HG03103 (cell line): ENCODE results near the gene FBXL2.
"Not testable (repeated sequence)": the region's sequence is repeated elsewhere in the genome, so short reads cannot be mapped to it uniquely, and the experiment has no call there.

Experiments
- ATAC-seq: cut with Tn5 transposase; IDR thresholded peaks from one replicate; pipeline ENCODE4 v1.9.1; 2021; ENCODE audit warnings: low read depth; ENCODE audit not compliant: unreplicated experiment

The FBXL2 gene

DNA sequence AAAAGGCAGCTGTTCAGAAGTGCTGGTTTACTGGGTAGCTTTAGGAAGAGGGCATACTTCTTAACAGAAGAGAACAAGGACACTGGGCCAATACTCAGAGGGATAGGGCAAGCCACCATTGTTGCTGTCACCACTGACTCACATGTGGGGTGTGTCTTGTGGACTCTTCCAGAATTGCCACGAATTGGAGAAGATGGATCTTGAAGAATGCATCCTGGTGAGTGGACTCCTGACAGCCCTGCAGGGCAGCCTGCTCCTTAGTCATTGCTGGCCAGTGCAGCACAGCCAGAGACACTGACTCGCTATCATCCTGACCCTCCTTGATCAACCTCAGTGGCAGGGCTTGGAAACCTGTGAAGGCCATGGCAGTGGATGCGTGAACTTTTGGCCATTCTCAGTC lies 100.7 kb downstream of the FBXL2 start:
- ATAC-seq = no peak

GRCh38 chr3:33380653-33381052 lies 103.4 kb downstream of the FBXL2 start:
- no peak for ATAC-seq

GRCh38 chr3:33383951-33384350 lies 106.7 kb downstream of the FBXL2 start:
- ATAC-seq = no peak

DNA sequence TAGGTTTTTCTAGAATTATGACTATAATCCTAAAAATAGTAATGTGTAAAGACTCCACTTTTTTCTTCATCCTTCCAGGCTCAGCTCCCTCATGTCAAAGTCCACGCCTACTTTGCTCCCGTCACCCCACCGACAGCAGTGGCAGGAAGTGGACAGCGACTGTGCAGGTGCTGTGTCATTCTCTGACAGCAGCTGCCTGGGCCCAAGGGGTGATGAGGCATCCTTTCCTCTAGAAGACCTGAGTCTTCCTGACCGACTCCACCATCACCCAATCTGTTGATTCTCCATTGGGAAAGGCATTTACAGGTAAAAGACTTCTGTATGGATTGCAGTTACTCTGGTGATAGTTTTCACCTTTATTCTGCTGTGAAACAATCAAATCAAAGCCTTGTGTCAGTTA lies 108.2 kb downstream of the FBXL2 start:
- ATAC-seq = no peak

- ATAC-seq = no peak
Measured at GRCh38 chr3:33386631-33387030, 109.4 kb downstream of the FBXL2 start.

GRCh38 chr3:33388374-33389100 lies 111.3 kb downstream of the FBXL2 start:
- ATAC-seq = no peak

DNA sequence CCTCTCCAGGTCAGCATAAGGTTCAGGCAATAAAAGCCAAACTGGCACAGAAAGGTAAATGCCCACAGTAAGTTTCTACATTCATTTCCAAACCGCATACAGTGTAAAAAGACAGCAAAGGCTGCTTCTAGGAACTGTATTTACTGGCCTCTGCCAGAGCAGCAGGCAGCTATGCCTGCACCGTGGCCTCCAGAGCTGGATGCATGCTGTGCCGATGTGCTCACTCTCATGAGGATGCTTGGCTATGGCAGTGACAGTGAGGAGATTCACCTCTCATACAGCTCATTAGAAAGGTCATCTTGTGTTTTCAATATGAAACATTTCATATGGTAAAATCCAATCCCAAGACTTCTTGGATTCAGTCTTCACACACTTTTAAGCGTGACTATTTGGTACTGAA lies 112.7 kb downstream of the FBXL2 start:
- ATAC-seq = no peak

- no peak for ATAC-seq
Measured at GRCh38 chr3:33391255-33391995, 114.2 kb downstream of the FBXL2 start.

GRCh38 chr3:33392144-33392543 lies 114.9 kb downstream of the FBXL2 start:
- ATAC-seq = no peak

GRCh38 chr3:33392703-33393125 lies 115.5 kb downstream of the FBXL2 start:
- ATAC-seq = no peak

DNA sequence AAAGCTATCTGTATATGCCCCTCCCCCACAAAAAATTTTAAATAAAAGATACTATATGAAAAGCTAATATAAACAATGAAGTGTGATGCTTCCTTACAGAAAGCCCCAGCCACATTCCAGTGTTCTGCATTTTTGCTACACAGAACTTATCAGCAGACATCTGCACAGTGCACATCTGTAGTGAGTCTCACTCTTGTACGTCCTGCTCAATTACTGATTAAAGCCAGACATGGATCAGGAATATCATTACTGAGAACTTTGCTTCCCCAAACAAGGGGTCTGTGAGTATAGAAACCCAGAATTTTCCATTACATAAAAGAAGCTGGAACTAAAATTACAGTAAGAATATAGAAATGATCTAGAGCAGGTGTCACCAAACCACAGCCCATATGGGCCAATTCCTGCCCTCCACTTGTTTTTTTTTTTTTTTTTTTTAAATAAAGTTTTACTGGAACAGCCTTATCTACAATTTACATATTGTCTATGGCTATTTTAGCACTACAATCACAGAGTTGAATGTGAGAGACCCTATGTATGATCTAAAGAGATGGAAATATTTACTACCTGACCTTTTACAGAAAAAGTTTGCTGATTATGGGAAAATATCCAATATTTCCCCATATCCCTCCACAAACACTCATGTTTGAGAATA lies 117.3 kb downstream of the FBXL2 start:
- ATAC-seq = no peak

GRCh38 chr3:33395900-33396299 lies 118.7 kb downstream of the FBXL2 start:
- no peak for ATAC-seq

DNA sequence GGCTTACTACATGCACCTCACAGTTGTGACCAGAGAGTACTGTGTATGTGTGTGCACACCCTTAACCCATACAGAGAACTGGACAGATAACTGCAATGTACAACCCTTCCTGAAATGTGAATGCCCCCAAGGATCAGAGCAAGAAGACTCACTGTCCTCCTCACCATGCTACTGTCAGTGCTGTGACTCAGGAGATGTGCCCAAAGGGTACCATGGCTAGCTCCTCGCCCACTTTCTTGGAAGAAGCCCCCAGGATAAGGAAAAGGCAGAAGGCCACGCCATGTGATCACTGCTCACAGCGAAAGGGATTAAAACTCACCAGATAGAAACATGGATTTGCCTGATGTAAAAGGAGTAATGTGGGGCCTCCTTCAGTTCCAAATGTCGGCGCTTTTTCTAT lies 121.2 kb downstream of the FBXL2 start:
- no peak for ATAC-seq

- no peak for ATAC-seq
Measured at GRCh38 chr3:33401781-33402180, 124.5 kb downstream of the FBXL2 start.

GRCh38 chr3:33402936-33403335 lies 125.7 kb downstream of the FBXL2 start:
- no peak for ATAC-seq

- ATAC-seq = no peak
Measured at GRCh38 chr3:33403756-33404155, 126.5 kb downstream of the FBXL2 start.

- ATAC-seq = not testable (repeated sequence)
Measured at GRCh38 chr3:33410816-33411215, 133.6 kb downstream of the FBXL2 start.

DNA sequence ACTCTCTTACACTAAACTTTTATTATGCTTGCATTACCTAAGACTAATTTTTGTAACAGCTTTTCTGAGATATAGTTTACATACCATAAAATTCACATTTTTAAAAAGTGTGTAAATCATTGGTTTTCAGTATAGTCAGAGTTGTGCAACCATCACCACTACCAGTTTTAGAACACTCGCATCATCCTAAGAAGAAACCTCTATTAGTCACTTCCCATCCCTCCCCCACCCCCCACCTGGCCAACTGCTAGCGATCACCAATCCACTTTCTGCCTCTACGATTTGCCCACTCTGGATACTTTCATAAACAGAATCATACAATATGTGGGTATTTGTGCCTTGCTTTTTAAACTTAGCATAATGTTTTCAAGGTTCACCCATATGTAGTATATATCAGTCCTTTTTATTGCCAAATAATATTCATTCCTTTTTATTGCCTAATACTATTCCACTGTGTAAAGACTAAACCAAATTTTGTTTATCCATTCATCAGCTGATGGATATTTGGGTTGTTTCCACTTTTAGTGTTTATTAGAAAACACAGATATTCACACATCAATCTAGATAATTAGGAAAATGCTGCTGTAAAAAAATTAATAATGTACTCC lies 139.9 kb downstream of the FBXL2 start:
- no peak for ATAC-seq

GRCh38 chr3:33419948-33420347 lies 142.7 kb downstream of the FBXL2 start:
- ATAC-seq = no peak

DNA sequence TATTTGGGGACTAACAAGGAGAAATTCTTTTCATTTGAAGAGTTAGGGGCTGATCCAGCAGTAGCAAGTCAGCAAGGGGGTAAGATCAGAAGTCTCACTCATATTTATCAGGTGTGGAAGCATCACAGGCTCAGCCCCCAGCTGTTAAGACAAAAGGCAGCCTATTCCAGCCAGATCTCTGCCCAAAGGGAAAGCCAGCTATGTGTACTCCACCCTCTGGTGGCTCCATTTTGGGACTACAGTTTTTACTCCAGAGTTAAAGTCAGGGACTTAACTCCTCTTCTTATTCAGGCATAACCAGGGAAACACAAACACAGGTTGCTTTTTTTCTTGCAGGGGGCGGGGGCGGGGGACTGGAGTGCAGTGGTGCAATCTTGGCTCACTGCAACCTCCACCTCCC lies 143.7 kb downstream of the FBXL2 start:
- no peak for ATAC-seq
